Stimulated activated CD8-positive, alpha-beta memory T cell treated with anti-CD3 and anti-CD28 coated beads, Interleukin-4, amount 100 ng/mL, for 4 hours (primary cell): ENCODE data around the gene NLRP14.

Source experiments
- DNase-seq, 2 donors: peaks; one replicate each; pipeline ENCODE4 v3.0.0-alpha.2; 2020; ENCODE audit warnings: low read depth in 2 of 2, low spot score in 1 of 2

The NLRP14 gene

GRCh38 chr11:7020183-7020917, at the start of gene NLRP14, which contains the start of gene ZNF214:
Gene NLRP14, plus strand, starts transcription at chr11:7020479. Its CDS starts 18,108 bp downstream, at chr11:7038587.
Gene ZNF214, minus strand, starts transcription at chr11:7020346. Its CDS starts 17,511 bp downstream, at chr11:7002835.
- no peak for DNase-seq

- no peak for DNase-seq
Observed at GRCh38 chr11:6979365-6979764, 40.9 kb upstream of the NLRP14 start.

- no peak for DNase-seq
Observed at GRCh38 chr11:6986487-6986886, 33.8 kb upstream of the NLRP14 start.

- no peak for DNase-seq
Observed at GRCh38 chr11:6988506-6988905, 31.8 kb upstream of the NLRP14 start.

GRCh38 chr11:6991227-6991626, 29.1 kb upstream of the NLRP14 start:
- no peak for DNase-seq

- no peak for DNase-seq
Observed at GRCh38 chr11:6992026-6992425, 28.3 kb upstream of the NLRP14 start.

- DNase-seq: no peak
Observed at GRCh38 chr11:6992457-6993417, 27.5 kb upstream of the NLRP14 start.

- DNase-seq: no peak
Observed at GRCh38 chr11:6995703-6996102, 24.6 kb upstream of the NLRP14 start.

- no peak for DNase-seq
Observed at GRCh38 chr11:7004482-7004881, 15.8 kb upstream of the NLRP14 start.

- DNase-seq: no peak
Observed at GRCh38 chr11:7014118-7014517, 6.2 kb upstream of the NLRP14 start.

GRCh38 chr11:7016011-7016410, 4.3 kb upstream of the NLRP14 start:
- no peak for DNase-seq

GRCh38 chr11:7019500-7020182, 638 bp upstream of the NLRP14 start:
- no peak for DNase-seq

GRCh38 chr11:7021318-7021717, 1.0 kb downstream of the NLRP14 start:
- no peak for DNase-seq

GRCh38 chr11:7028141-7028540, 7.9 kb downstream of the NLRP14 start:
- DNase-seq: no peak

GRCh38 chr11:7030836-7031235, 10.6 kb downstream of the NLRP14 start:
- DNase-seq: no peak

GRCh38 chr11:7031471-7031871, 11.2 kb downstream of the NLRP14 start:
- no peak for DNase-seq

GRCh38 chr11:7032692-7033091, 12.4 kb downstream of the NLRP14 start:
- no peak for DNase-seq

GRCh38 chr11:7034019-7034418, 13.7 kb downstream of the NLRP14 start:
- DNase-seq: no peak

- no peak for DNase-seq
Observed at GRCh38 chr11:7046474-7047175, 26.3 kb downstream of the NLRP14 start.

GRCh38 chr11:7050191-7050590, 29.9 kb downstream of the NLRP14 start:
- no peak for DNase-seq
